ENCODE results near the gene PDXDC1.
"Not testable (repeated sequence)": the region's sequence is repeated elsewhere in the genome, so short reads cannot be mapped to it uniquely, and the experiment has no call there.

PDXDC1 gene

GRCh38 chr16:15140444-15141365, 165.9 kb downstream of the PDXDC1 start:
- not testable (repeated sequence) for H3K27ac ChIP-seq (ENCODE audit: low read length)

GRCh38 chr16:15141586-15141985, 166.8 kb downstream of the PDXDC1 start:
- Histone ChIP-seq H3K27ac (ENCODE audit: low read length) (no peak overlapping the region), H3K27me3 (ENCODE audit: control insufficient read depth, insufficient read depth, low read length) (no peaks in the 10 kb centered on the region), H3K4me1 (ENCODE audit: control insufficient read depth, low read depth, low read length) (peaks cover 6% of the 10 kb centered on the region), H3K9ac (ENCODE audit: low read length) (no peak overlapping the region), H3K4me3 (ENCODE audit: low read length) (no peak overlapping the region), H3K36me3 (ENCODE audit: control insufficient read depth, low read depth, low read length) (no peaks in the 10 kb centered on the region), H3K9me3 (ENCODE audit: control insufficient read depth, low read depth, low read length) (no peaks in the 10 kb centered on the region)

More at GRCh38 chr16:15140444-15141365, 165.9 kb downstream of the PDXDC1 start:
- H3K4me1 ChIP-seq (ENCODE audit: control insufficient read depth, low read depth, low read length); H3K9me3 ChIP-seq (ENCODE audit: control insufficient read depth, low read depth, low read length); H3K9ac ChIP-seq (ENCODE audit: low read length); H3K4me3 ChIP-seq (ENCODE audit: low read length); H3K27me3 ChIP-seq (ENCODE audit: control insufficient read depth, insufficient read depth, low read length); H3K36me3 ChIP-seq (ENCODE audit: control insufficient read depth, low read depth, low read length): not testable (repeated sequence)

GRCh38 chr16:15142107-15142890, 167.5 kb downstream of the PDXDC1 start:
- not testable (repeated sequence) for H3K9me3 ChIP-seq (ENCODE audit: control insufficient read depth, low read depth, low read length); H3K4me1 ChIP-seq (ENCODE audit: control insufficient read depth, low read depth, low read length); H3K27me3 ChIP-seq (ENCODE audit: control insufficient read depth, insufficient read depth, low read length); H3K36me3 ChIP-seq (ENCODE audit: control insufficient read depth, low read depth, low read length); H3K9ac ChIP-seq (ENCODE audit: low read length); H3K4me3 ChIP-seq (ENCODE audit: low read length); H3K27ac ChIP-seq (ENCODE audit: low read length)

DNA sequence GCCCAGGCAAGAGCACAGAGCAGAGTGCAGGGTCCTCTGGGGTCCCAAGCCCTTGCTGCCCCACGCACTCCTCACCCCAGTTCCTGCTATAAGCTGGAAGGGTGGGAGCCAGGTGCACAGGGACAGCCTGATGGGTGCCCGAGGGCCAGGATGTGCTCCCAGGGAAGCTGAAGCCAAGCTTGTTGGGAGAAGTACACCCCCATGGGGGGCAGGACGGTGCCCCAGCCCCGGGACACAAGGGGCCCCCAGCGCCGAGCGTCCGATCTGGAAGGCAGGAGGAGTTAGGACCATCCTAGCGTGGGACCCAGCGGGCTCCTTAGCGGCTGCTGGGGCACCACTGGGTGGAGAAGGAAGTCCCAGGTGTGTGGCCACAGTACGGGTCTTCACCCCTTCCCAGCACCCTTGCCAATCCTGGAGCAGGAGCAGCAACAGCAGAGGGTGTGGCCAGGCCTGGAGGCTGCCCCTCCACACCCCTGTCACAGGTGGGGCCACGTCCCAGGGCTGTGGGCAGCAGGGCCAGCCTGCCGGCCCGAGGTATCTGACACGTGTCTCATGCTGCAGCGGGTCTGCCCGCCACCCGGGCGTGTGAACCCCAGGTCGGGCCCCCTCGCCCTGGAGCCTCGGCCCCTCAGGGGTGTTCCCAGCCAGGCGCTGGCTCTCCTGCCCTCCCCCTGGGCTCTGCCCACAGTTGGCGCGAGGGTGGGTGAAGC, 168.2 kb downstream of the PDXDC1 start:
- H3K9me3 ChIP-seq (ENCODE audit: control insufficient read depth, low read depth, low read length); H3K9ac ChIP-seq (ENCODE audit: low read length); H3K4me1 ChIP-seq (ENCODE audit: control insufficient read depth, low read depth, low read length); H3K36me3 ChIP-seq (ENCODE audit: control insufficient read depth, low read depth, low read length); H3K27me3 ChIP-seq (ENCODE audit: control insufficient read depth, insufficient read depth, low read length); H3K27ac ChIP-seq (ENCODE audit: low read length); H3K4me3 ChIP-seq (ENCODE audit: low read length): not testable (repeated sequence)

DNA sequence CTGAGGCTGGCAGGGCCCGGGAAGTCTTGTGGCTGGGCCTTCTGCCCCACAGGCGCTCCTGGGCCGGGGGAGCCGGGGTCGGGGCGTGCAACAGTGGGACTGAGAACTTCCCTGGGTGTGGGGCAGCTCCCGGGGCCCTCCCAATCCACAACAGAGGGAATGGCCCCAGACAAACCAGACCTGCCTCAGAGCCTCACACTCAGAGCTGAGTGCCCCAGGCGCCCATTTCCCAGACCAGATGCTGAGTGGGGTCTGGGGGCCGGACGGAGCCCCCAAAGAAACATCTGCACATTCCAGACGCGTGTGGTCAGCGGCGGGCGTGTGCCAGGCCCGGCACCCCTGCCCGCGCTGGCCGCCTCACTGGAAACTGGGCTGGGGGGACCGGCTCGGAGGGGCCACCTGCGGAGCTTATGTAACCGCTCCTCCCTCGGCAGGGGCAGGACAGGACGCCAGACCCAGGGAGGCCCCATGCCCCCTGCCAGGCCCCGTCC, 168.8 kb downstream of the PDXDC1 start:
- H3K4me3 ChIP-seq (ENCODE audit: low read length); H3K36me3 ChIP-seq (ENCODE audit: control insufficient read depth, low read depth, low read length); H3K27ac ChIP-seq (ENCODE audit: low read length); H3K4me1 ChIP-seq (ENCODE audit: control insufficient read depth, low read depth, low read length); H3K9ac ChIP-seq (ENCODE audit: low read length); H3K27me3 ChIP-seq (ENCODE audit: control insufficient read depth, insufficient read depth, low read length); H3K9me3 ChIP-seq (ENCODE audit: control insufficient read depth, low read depth, low read length): not testable (repeated sequence)

DNA sequence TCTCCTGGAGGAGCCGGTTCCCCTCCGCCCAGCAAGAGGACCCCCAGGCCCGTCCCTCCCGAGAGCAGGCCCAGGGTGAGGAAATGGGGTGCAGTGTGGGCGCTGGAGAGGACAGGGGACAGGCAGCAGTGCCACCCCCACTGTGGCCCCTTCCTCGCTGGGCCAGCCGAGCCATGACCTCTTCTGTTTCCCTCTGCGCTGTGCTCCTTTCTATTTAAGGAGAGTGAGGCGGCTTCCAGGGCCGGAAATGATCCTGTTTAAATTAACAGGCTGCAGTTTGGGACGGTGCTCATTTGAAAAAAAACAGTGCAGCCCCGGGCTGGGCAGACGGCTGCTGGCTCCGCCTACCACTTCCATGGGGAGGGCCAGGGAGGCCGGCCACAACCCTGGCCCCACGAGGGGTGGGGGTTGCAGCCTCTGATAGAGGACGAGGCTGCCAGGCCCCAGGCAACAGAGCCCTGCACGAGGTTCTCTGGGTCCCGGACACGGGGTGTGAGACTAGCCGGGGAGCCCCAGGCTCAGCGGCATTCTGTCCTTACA, 169.3 kb downstream of the PDXDC1 start:
- not testable (repeated sequence) for H3K4me1 ChIP-seq (ENCODE audit: control insufficient read depth, low read depth, low read length)

DNA sequence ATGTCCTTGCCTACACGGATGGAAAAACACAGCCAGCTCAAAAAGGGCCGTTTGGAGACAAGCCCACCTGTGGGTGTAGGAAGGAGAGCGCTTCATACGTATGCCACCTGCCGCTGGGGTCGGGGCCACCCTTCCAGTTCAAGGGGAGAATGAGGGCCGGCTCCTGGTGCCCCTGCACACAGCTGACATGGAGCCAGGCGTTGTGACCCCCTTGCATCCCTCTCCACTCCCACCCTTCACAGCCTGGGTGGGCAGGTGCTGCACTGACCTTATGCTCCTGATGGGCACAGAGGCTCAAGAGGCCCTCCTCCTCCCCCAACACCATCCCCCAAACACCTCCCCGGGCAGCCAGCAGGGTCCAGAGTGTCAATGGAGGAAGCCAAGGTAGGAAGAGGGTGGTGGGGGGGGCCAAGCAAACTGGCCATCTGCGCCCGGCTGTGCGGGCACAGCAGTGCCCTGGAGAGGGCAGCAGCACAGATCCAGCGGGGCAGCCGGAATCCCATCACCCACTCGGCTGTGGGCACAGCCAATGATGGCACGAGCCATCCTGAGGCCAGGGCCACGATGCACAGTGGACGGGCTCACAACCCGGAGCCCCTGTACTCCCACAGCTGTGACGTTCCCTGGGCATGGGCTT, 170.1 kb downstream of the PDXDC1 start:
- H3K9me3 ChIP-seq (ENCODE audit: control insufficient read depth, low read depth, low read length); H3K4me3 ChIP-seq (ENCODE audit: low read length); H3K36me3 ChIP-seq (ENCODE audit: control insufficient read depth, low read depth, low read length); H3K27me3 ChIP-seq (ENCODE audit: control insufficient read depth, insufficient read depth, low read length); H3K4me1 ChIP-seq (ENCODE audit: control insufficient read depth, low read depth, low read length); H3K9ac ChIP-seq (ENCODE audit: low read length); H3K27ac ChIP-seq (ENCODE audit: low read length): not testable (repeated sequence)

More for the DNA sequence above, 169.3 kb downstream of the PDXDC1 start:
- H3K27ac ChIP-seq (ENCODE audit: low read length); H3K9ac ChIP-seq (ENCODE audit: low read length); H3K9me3 ChIP-seq (ENCODE audit: control insufficient read depth, low read depth, low read length); H3K4me3 ChIP-seq (ENCODE audit: low read length); H3K36me3 ChIP-seq (ENCODE audit: control insufficient read depth, low read depth, low read length); H3K27me3 ChIP-seq (ENCODE audit: control insufficient read depth, insufficient read depth, low read length): not testable (repeated sequence)

DNA sequence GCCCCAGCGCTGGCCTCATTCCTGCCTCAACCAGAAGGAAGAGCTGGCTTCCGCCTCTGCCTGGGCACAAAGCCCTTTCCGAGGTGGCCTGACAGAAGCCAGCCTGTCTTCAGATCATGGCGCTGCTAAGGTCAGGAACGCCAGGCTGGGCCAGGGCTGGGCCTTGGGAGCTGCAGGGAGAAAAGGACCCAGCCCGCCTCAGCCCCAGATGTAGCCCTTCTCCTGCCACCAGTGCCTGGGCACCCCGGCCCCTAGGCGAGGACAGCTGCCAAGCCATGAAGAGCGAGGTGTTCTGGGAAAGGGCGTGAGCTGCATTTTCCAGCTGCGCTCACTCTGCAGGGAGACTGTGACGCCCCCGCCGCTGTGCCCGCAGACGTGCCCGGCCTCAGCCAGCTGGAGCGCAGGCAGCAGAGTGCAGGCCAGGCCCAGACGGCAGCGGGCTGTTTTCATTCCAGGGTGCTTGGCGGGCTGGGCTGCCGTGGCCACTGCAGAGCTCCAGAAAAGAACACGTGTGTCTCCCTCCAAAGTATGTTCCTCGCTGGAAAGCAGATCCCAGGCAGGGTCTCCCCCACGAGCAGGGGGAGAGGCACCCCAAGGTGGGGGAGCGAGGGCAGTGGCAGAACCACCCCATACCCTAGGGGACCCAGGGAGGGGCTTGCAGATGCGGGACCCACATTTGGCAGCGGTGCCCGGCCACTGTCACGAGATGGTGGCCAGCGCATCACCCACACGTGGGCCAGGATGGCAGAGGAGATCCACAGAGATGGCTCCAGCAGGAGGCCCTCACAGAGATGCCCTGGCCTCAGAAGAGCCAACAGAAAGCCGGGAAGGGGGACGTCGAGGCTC, 170.8 kb downstream of the PDXDC1 start:
- H3K4me3 ChIP-seq (ENCODE audit: low read length); H3K9me3 ChIP-seq (ENCODE audit: control insufficient read depth, low read depth, low read length); H3K36me3 ChIP-seq (ENCODE audit: control insufficient read depth, low read depth, low read length); H3K4me1 ChIP-seq (ENCODE audit: control insufficient read depth, low read depth, low read length); H3K27me3 ChIP-seq (ENCODE audit: control insufficient read depth, insufficient read depth, low read length); H3K27ac ChIP-seq (ENCODE audit: low read length); H3K9ac ChIP-seq (ENCODE audit: low read length): not testable (repeated sequence)

DNA sequence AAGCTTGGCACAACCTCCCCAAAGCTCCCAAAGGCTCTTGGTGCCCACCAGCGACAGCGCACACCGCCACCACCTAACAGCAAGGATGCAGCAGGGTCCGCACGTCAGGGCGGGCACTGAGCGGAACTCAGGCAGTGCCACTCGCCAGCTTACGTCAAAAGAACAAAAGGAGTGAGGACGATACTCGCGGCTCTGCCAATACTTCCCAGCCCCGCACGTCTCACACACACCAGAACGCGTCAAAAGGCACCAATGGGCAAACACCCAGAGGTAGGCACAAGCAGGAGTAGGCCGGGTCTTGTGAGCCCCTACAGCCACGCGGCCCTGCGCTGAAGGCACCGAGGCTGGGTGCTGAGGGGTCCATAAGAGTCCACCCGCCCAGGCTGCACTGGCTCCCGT, 171.4 kb downstream of the PDXDC1 start:
- H3K27me3 ChIP-seq (ENCODE audit: control insufficient read depth, insufficient read depth, low read length); H3K36me3 ChIP-seq (ENCODE audit: control insufficient read depth, low read depth, low read length); H3K4me1 ChIP-seq (ENCODE audit: control insufficient read depth, low read depth, low read length); H3K4me3 ChIP-seq (ENCODE audit: low read length); H3K9ac ChIP-seq (ENCODE audit: low read length); H3K9me3 ChIP-seq (ENCODE audit: control insufficient read depth, low read depth, low read length); H3K27ac ChIP-seq (ENCODE audit: low read length): not testable (repeated sequence)

- not testable (repeated sequence) for H3K27me3 ChIP-seq (ENCODE audit: control insufficient read depth, insufficient read depth, low read length); H3K4me3 ChIP-seq (ENCODE audit: low read length); H3K4me1 ChIP-seq (ENCODE audit: control insufficient read depth, low read depth, low read length); H3K36me3 ChIP-seq (ENCODE audit: control insufficient read depth, low read depth, low read length); H3K27ac ChIP-seq (ENCODE audit: low read length); H3K9ac ChIP-seq (ENCODE audit: low read length); H3K9me3 ChIP-seq (ENCODE audit: control insufficient read depth, low read depth, low read length)
Observed at GRCh38 chr16:15148831-15149230, 174.0 kb downstream of the PDXDC1 start.

Measured in iPS-18a (cell line).